GM13976 (cell line): ENCODE measurements around the gene PPIB.

Experiments used
- DNase-seq: peaks from one replicate; pipeline ENCODE4 v3.0.0; 2012; ENCODE audit warnings: low spot score
- in situ Hi-C: fragments of 300-500 bp; cut with MboI; formaldehyde crosslinking; loops from one replicate; pipeline ENCODE4 v1.12.0; 2022; ENCODE audit warnings: low sequenced_read_pairs, mixed read lengths, inconsistent platforms; ENCODE audit not compliant: unreplicated experiment
- TF ChIP-seq, protein P1 (sequence below): IDR thresholded peaks from 2 replicates; pipeline ENCODE4 v1.5.1; 2012; ENCODE audit warnings: borderline replicate concordance, mild to moderate bottlenecking; ENCODE audit not compliant: insufficient read depth; ENCODE audit errors: extremely low read depth, missing control alignments, control extremely low read depth

PPIB gene

DNA sequence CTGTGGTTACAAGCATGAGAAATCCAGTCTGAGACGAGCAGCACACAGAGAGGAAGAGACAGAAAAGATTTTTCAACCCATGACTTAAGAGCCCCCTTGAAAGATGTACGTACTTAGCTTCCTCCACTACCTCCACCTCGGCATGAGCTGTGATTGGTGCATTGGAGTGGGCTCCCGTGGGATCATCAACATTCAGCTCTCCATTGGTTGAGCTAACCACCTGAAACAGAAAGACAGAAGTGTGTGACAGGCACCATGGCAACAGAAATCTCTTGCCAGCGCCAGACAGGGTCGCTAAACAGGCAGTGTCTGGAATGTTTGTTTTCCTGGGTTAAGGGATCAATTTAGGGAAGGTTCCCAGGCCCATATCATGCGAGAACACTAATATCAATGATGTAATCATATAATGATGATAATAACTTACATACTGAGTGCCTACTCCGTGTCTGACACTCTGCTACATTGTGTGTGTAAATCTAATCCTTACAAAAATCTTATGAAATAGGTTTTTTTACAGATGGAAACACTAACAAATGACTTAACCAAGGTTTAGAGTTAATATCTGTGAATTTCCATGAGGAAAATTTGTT, 17.5 kb upstream of the PPIB start:
- in situ Hi-C loops, result no loop called here
- TF ChIP-seq, protein P1, sequence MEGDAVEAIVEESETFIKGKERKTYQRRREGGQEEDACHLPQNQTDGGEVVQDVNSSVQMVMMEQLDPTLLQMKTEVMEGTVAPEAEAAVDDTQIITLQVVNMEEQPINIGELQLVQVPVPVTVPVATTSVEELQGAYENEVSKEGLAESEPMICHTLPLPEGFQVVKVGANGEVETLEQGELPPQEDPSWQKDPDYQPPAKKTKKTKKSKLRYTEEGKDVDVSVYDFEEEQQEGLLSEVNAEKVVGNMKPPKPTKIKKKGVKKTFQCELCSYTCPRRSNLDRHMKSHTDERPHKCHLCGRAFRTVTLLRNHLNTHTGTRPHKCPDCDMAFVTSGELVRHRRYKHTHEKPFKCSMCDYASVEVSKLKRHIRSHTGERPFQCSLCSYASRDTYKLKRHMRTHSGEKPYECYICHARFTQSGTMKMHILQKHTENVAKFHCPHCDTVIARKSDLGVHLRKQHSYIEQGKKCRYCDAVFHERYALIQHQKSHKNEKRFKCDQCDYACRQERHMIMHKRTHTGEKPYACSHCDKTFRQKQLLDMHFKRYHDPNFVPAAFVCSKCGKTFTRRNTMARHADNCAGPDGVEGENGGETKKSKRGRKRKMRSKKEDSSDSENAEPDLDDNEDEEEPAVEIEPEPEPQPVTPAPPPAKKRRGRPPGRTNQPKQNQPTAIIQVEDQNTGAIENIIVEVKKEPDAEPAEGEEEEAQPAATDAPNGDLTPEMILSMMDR, result no peak
- peak; percentile 48 for DNase-seq

DNA sequence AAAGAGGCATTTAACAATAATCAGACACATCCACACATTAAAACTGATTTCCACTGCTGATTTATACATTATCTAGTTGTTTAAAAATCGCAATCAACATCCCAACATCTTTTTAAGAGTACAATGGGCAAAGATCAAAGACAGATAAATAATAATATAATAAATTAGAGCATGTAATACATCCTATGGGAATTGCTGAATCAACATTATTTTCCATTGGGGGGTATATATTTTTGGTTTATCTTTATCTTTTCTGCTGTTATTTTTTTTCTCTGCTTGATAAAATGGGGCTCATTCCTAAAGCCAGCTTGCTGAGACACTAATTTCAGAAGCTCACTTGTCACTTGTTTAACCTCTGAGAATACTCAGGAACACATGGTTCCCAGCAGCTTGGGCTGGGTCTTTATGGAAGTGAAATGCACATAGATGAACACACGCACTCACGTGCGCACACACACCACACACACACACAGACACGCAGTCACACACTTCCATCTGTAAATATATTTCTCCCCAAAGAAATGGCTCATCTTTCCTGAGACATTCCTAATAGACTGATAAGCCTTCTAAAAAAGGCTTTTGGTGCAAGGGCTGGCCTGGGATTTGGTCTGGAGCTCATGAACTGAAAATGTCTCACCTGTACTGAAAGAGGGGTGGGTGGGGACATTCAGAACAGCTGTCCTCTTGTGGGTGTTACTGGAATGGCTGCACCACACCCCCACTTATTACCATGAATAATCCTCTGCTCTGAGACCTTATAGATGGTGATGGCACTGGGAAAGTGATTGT, 3.5 kb upstream of the PPIB start:
- in situ Hi-C loops, result no loop called here
- TF ChIP-seq, protein P1, result no peak
- no peak for DNase-seq

DNA sequence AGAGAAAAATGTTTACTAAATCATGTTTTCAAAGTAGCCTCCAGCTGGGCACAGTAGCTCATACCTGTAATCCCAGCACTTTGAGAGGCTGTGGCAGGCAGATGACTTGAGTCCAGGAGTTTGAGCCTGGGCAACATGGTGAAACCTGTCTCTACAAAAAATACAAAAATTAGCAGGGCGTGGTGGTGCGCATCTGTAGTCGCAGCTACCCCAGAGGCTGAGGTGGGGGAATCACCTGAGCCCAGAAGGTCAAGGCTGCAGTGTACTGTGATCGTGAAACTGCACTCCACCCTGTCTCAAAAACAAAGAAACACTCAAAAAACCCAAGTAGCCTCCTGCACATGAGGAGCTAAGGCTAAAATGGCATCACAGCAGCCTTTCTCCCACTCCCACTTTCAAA, 1.6 kb upstream of the PPIB start:
- DNase-seq, result no peak
- in situ Hi-C loops, result no loop called here
- TF ChIP-seq, protein P1, result no peak

DNA sequence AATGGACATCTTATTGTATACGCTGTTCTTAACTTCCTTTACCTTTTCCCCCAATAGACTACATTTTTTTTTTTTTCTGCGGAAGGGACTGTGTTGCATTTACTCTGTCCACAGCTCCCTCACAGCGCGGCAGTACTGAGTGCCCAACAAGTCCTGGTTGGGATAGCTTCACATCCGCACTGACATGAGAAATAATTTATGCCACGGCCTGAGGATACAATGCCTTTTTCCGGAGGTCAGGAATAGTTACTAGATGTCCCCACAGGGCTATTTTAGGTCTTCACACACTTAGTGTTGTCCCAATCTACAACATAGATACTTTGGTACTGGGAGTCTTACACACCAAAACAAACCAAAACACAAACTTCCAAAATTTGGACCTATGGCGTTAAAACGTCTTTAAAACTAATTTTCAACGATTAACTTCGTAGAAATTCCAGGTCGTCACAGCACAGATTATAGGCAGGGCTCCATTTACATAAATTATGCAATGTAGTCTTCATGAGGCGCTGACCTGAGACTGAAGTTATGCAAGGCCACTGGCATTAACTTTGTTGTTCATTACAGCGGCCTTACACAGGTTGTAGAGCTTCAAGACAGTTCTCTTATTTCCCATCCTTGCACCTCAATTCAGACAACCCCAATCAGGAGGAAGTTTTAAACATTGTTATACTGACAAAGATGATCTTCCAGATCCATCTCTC, 989 bp upstream of the PPIB start:
- TF ChIP-seq, protein P1, result no peak
- DNase-seq, result no peak
- in situ Hi-C loops, result no loop called here

DNA sequence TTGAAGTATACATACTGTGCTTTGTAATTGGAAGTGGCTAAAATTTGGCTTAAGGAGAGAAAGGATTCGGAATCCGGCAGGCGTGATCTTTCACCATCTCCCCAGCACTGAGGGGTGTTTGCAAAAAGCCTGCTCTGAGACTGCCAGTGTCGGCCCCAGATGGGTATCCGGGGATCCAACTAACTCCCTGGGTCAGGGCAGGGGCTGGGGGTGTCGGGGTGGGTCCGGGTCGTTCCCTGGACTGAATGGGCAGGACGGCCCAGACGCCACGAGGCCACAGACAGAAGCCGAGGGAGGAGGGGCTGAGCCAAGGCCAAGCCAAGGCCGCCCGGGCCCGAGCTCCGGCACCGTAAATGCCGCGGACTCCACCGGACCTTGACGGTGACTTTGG, 349 bp downstream of the PPIB start:
- no peak for DNase-seq
- TF ChIP-seq, protein P1, result no peak
- in situ Hi-C loops, result no loop called here

DNA sequence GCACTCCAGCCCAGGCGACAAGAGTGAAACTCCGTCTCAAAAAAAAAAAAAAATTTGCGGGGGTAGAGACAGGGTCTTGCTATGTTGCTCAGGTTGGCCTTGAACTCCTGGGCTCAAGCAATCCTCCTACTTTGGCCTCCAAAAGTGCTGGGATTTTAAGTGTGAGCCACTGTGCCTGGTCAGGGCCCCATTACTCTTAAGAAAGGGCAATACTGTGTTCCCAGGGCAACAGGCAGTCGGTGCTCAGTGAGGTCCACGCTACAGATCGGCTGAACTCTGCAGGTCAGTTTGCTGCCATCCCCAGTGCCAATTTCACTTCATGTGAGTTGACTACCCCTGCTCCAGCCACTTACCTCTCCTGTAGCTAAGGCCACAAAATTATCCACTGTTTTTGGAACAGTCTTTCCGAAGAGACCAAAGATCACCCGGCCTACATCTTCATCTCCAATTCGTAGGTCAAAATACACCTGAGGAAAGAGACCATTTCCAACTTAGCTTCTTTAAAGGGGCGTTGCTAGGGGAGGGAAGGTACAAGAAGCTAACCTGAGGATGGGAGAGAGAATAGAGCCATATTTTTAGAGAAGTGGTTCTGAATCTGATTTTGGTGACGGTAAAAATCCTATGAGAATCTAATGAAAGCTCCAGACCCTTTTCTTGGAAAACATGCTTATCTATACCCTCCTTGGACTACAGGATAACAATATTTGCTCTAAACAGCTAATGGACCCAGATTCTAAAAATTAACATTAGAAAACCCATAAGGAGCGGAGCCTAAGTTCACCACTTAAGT, 939 bp downstream of the PPIB start:
- TF ChIP-seq, protein P1, result no peak
- in situ Hi-C loops, result no loop called here
- no peak for DNase-seq
